Stimulated activated CD4-positive, alpha-beta T cell treated with anti-CD3 and anti-CD28 coated beads, Interleukin-4, amount 100 ng/mL, for 4 hours (primary cell): Measurements from ENCODE around the gene RIMS3.
A peak's percentile ranks its signal among the peaks of the same experiment; 100 is the strongest.

ENCODE experiments used
- DNase-seq, 2 experiments: peaks; one replicate each; pipeline ENCODE4 v3.0.0-alpha.2; 2020

The RIMS3 gene

GRCh38 chr1:40690771-40691537 lies 25.5 kb upstream of the RIMS3 start:
- no peak for DNase-seq

DNA sequence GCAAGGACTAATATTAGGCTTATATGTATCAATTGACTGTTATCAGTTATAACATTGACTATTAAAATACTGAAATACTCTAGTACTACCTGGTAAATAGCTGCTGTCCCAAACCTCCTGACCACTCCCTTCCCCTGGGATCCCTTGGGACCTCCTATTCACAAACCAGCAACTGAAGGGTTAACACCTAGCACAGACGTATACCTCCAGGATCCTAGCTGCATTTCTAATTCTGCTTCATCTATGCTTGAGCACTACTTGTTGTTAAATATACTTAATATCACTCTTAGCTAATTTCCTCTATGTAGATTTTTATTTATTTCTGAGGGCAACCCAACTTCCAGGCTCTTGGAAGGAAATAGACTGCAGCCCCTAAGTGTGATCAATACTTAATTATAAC lies 24.3 kb upstream of the RIMS3 start:
- no peak for DNase-seq

GRCh38 chr1:40687661-40688060 lies 22.2 kb upstream of the RIMS3 start:
- no peak for DNase-seq

DNA sequence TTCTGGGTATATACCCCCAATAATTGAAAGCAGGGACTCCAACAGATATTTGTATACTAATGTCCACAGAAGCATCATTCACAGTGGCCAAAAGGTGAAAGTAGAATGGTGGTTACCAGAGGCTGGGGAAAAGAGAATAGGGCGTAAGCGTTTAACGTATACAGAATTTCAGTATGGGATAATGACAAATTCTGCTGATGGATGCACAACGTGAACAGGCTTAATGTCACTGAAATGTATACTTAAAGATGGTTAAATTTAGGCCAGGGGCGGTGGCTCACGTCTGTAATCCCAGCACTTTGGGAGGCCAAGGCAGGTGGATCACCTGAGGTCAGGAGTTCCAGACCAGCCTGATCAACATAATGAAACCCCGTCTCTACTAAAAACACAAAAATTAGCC lies 21.6 kb upstream of the RIMS3 start:
- DNase-seq, result no peak

DNA sequence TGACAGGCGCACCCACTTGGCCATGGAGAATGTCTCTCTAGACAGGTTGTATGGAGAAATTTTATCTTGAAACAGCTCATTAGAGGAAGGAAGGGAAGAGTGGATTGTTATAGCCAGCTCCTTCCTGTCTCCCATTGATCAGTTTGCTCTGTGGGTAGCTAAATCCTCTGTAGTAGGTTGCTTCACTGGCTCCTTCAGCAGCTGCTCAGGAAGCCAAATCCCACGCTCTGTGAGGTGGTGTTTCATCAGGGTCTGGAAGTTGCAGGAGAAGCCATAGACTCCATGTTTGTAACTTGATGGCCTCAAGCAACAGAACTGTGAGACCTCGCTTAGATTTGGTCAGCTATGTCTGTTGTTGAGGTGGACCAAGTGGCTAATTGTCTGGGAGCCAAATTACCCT lies 19.2 kb upstream of the RIMS3 start:
- DNase-seq, result no peak

- DNase-seq, result no peak
Measured at GRCh38 chr1:40679165-40679953, 13.9 kb upstream of the RIMS3 start.

DNA sequence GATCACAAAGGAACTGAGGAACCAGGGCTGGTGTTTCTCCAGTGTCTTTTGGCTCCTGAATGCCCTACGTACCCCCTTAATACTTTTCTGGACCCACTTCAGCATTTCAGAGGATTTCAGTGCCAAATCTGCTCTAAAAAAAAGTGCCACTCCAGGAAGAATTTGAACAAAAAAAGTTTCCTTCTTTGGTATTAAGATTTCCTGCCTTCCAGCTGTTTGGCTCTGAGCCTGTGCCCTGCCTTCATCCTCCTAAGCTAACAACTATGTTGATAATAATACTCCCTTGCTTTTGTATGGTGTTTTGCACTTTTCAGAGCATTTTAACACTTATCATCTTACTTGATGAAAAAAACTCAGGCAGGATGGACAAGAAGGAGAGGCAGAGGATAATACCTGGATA lies 11.0 kb upstream of the RIMS3 start:
- no peak for DNase-seq

DNA sequence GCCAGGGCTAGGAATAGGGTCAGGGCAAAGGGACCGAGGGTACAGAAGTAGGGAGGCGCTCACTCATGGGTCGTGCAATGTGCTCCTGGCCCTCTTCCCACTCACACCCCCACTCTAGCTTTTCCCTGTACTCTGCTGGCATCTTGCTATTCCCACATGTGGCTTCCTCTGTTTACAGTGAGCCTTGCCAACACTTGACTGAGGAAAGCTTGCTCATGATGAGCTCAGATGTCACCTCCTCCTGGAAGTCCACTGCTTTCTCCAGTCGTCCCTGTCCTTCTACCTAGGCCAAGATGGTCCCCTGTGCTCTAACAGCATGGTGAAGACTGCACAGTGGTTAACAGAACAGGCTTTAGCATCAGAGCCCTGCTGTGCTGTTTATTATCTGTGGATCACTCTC lies 8.0 kb upstream of the RIMS3 start:
- no peak for DNase-seq

GRCh38 chr1:40668769-40669525 lies 3.5 kb upstream of the RIMS3 start:
- peak; percentile 77 to 82 for DNase-seq

DNA sequence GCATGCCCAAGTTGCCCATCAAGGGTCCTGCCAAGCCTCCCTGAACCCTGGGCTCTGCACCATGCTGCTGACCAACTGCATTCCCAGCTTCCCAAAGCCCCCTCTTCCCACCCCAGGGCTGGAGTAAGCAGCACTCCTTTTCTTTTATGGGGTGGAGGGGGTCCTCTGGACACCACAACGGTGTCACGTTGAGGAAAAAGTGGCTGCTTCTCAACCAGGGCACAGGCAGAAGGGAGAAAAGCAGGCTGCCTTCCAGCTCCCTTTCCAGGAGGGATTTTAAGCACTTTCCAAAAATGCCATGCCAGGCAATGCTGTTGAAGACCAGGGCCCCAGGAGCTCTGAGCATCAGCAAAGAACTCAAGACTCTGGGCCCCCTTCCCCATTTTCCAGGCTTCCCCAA lies 691 bp downstream of the RIMS3 start:
- DNase-seq, result no peak

GRCh38 chr1:40664167-40664537 lies 1.3 kb downstream of the RIMS3 start:
- no peak for DNase-seq

DNA sequence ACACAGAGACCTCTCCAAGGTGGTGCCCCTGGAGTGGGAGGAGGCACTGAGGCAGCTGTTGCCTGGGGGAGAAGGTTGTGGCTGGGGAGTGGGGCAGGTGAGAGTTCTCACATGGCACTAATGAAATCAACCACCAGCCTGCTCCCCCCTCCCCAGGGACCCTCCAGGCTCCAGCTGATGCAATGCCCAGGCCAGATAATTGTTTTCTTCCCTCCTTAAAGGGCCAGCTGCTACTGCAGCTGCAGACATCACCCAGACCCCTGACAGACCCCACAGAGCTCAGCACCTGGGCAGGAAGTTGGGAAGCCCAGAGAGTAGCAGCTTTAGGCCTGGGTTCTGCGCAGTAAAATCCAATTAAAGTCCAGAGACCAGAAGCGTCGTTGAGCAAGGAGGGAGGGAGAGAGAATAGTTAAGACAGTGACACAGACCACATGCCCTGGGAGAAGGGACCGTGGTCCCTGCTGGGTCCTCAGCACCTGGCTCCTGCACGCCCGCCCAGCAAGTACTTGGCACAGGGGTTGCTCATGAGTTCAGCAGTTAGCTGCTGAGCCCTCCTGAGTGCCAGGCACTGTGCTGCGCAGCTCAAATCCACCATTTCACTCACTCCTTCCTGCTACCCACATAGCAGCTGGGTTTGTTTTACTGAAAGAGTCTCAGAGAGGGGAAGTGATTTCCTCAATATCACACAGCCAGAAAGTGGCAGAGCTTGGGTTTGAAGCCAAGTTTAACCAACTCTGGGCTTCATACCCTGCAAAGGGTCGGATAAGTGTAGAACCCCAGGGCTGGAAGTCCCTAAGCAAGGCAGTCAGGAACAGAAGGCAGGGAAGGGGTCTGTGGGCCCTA lies 1.9 kb downstream of the RIMS3 start:
- no peak for DNase-seq

DNA sequence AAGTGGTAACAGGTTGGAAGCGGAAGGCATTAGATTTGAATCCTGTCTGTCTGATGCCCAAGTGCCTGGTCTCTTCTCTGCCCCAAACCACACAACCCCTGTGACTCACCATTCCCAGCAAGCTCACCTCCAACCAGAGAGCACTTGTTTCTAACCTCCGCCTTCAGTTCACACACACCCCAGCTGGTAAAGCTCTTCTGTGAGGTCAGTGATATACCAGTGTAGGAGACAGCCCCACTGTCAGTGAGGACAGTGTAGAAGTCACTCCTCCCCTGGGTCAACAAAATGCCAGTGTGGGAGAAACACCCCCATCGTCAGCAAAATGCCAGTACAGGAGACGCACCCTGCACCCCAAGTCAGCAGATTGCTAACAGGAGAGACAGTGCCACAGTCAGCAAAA lies 2.6 kb downstream of the RIMS3 start:
- peak in 1 of 2 experiments; percentile 17 for DNase-seq

- no peak for DNase-seq
Measured at GRCh38 chr1:40662151-40662550, 3.3 kb downstream of the RIMS3 start.

- DNase-seq, result no peak
Measured at GRCh38 chr1:40661678-40662077, 3.8 kb downstream of the RIMS3 start.

- DNase-seq, result no peak
Measured at GRCh38 chr1:40659649-40659947, 5.9 kb downstream of the RIMS3 start.

DNA sequence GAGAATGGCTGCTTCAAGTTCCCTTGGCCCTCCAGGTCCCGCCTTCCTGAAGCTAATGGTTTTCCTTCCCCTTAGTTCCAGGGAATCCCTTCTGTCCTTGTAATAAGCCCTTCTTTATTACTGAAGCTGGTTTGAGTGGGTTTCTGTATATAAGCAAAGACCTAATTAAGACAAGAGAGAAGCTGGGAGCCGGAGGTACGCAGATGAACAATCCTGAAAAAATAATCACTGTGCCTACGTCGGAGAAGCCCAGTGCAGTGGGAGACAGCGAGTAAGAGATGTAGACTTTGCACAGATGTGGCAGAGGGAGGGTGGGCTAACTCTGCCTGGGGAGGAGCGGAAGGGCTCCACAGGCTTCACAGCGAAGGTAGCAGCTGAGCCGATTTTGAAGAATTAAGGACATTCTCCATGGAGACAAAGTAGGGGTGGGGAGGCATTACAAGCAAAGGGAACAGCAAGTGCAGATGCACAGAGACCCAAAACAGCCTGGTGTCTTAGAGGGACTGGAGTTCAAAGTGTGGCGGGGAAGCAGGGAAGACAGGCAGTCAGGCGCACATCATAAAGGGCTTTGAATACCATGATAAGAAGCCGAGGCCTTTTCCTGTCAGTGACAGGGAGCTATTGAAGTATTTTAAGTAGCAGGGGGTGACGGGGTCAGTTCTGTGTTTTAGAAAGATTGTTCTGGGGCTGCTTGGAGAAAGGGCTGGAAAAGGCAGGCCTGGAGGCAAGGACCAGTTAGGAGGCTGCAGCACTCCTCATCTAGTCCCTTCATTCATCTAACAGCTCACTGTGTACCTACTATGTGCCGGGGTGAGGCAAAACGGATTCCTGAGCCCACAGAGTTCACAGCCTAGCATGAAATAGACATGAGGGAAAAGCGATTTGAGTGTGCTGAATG lies 6.5 kb downstream of the RIMS3 start:
- DNase-seq, result no peak

DNA sequence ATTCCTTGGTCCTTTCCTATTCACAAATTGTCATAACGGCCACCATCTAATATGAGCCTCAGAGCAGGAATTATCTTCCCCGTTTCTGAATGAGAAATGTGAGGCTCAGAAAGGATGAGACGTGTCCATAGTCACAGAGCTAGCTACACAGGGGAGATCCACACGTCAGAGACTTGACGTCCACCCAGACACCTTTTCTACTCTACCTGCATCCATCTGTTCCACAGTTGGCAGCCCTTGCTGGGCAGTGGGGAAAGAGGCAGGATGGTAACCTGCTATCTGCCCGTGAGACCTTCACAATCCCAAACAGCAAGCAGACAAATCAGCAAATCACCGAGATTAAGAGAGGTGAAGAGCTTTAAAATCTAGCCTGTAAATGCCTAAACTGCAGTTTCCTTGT lies 8.4 kb downstream of the RIMS3 start:
- DNase-seq, result no peak

DNA sequence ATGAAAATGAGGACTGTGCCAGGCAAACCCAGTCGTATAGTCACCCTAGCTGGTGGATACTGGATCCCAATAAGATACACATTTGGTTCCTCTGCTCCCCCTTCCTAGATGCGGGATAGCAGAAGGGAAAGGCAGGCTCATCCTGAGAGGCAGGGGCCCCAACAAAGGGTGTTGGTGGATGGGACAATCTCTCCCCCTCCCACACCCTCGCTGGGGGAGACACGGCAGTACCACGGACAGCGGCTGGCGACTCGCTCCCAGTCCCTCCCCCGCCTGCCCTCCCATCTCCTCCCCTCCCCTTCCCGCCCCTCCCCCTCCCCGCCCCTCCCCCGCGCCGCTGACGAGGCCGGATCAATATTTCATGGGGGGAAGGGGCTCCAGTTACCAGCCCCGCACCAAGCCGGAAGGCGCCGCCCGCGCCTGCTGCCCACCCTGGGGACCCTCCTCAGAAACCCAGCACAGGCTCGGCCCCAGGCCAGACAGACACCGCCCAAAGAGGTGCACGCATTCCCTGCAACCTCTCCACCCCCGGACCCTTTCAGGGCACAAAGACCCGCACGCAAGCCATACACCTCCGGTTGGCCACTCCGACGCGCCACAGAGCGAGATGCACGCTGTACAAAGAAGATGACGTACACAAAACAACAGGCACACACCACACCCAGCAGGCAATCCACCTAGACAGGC lies 11.5 kb downstream of the RIMS3 start:
- no peak for DNase-seq

DNA sequence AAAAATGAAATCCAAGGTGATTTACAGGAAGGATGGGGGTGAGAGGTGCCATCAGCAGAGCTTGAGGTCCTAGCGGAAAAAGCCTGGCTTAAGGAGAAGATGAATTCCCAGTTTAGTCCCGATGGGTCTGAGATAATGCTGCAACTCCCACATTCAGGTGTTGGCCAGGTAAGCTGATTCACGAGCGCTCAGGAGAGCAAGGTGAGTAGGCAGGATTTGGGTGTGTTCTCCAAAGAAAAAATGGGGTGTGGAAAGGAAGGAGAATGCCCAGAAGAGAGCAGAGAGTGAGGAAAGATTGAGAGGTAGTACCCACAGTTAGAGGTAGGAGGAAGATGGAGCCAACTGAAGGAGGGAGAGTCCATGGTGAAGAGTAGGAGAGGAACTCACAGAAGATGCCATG lies 12.5 kb downstream of the RIMS3 start:
- no peak for DNase-seq

GRCh38 chr1:40652468-40652867 lies 13.0 kb downstream of the RIMS3 start:
- no peak for DNase-seq
